ENCODE measurements around the gene ADARB2.

ADARB2 gene

DNA sequence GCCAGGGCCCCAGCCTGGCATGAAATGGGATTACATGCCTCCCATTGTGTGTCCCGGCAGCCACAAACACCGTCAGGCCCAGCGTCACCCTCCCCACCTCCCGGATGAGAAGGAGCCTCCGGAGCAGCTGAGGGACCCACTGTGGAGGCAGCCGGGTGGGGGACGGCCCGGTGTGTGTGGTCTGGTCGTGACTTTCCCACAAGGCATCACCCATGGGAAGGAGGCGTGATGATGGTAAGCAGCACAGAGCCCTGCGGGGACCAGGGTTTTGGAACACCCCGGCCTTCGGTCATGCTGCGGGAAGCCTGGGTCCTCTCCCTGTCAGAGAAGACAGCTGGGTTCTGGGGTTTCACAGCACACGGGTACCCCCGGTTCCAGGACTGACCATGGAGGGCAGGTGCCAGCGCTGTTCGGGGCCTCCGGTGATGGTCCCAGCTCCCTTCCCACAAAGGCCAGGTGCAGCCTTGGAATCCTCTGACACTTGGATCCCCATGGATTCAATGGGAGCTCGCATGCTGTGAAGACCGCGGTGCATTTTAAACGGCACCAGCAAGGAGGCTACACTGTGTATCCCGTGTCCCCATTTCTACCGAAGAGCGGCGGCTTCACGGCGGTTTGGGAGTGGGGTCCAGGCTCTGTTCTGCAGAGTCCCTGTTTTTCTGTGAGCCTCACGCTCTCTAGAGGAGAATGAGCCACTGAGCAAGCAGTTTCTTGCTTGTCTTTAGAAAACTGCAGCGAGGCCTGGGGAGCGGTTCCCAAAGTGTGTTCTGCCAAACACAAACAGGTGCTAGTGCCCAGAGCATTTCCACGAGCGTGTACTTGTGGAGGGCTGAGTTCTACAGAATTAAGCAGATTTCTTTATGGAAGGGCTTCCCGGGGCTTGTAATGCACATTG, 336.0 kb downstream of the ADARB2 start:
- DNase-seq: peak; percentile 6

DNA sequence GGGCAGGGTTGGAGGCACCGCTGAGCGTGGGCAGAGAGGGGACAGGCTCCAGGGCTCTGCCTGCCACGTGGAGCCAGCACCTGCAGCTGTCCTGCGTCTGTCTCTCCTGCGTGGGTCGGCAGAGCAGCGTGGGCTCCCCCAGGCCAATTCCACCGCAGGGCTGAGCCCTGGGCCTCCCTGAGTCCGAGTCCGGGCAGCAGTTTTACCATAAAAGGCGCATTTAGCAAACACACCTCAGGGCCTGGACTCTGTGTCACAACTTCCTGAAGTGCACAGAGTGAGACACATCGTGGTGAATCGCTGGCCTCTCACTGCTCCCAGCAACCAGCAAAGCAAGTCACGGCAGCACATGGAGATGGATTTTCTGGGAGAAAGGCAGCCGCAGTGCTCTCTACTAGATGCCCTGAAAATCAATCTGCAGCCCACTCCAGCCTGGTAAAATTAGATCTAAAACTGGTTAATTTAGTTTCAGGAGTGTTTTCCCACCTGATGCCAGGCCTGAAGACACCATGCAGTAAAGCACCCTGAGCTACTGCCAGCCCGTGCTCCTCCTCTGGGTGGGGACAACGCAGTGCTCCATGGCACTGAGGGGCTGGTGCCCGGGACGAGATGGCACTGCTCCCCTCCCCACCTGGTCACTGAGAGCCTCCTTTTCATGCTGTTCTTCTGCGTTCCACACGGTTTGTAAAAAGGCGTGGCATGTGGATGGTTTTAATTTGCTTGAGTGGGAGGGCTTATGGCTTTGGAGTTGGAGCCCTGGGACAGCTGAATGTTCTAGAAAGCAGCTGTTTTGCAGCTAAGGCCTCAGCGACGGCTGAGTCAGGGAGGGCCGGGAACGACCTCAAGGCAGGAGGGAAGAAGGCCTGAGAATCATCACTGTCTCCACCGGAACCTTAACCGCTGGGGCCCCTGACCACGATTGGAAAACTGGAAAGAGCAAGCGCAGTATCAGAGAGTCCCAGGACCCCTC, 336.9 kb downstream of the ADARB2 start:
- DNase-seq: peak; percentile 7

DNA sequence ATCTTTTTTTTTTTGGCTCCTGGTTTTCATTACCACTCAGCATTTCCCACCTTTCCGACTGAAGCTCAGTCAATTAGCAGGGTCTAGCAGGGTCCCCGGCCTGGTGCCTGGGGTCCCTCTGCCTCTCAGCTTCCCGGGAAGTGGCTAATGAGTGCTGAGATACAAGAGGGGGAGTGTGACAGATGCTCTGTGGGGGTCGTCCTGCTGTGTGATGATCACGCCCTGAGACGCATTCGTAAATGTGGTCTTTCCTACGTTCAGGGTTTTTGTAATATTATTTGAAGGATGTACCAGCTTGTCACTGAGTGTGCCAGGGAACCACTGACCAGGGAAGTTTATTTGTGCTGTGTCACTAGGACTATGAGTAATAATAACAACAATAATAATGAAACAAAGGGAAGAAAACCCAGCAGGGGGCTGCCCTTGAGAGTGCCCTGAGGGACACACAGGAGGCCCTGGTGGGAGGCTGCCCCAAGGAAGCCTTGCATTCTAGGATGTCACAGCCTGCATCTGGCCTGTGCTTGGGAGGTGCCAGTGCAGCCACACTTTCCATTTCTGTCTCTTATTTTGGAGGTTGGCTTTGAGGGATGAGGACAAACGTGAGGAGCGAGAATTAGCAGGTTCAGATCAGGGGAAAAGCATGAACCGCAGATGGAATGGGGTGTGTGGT, 337.8 kb downstream of the ADARB2 start:
- DNase-seq: peak; percentile 13

DNA sequence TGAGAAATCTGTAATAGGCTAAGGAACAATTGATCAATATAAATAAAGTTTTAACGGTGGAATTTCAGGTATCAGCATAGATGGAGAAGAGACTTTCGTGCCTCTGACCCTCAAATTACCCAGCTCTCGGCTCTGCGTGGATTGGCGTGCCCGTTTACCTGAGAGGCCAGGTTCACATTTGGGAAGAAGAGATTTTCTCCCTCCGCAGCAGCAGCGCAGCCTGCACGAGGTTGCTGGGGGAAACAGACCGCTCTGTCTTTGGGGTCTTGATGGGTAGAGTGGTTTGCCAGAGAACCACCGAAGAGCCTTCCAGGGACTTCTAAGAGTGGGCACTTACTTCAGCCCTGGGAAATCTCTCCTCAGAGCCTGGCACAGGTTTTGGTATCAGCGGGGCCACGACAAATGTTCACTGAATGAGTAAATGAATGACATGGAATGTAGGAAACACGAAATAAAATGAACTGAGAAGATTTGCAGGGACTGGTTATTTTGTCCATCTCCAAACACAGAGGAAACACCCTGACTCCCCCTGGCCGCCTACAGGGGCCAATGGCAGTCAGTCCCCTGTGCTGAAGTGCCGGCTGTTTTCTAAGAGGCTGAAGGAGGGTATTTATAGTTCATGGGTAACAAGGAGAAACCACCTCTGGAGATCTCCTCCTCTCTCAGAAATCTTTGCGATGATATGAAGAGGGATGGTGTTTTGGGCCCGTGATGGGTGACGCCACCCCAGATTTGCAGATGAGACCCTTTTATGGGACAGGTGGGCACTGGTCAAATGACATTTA, 338.5 kb downstream of the ADARB2 start:
- peak; percentile 8 for DNase-seq

DNA sequence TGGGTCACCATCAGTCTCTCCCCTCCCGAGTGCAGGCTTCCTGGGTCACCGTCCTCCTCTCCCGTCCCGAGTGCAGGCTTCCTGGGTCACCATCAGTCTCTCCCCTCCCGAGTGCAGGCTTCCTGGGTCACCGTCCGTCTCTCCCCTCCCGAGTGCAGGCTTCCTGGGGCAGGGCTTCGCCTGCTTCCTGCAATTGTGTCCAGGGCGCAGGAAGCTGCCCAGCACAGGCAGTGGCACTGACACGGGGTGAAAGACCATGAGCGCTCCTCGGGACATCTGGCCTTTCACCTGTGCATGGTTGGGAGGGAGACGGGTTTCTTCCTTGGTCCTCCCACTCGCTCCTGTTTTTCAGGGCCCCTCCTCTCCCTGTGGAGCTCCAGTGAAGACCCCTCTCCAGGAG, 339.2 kb downstream of the ADARB2 start:
- DNase-seq: peak; percentile 1

DNA sequence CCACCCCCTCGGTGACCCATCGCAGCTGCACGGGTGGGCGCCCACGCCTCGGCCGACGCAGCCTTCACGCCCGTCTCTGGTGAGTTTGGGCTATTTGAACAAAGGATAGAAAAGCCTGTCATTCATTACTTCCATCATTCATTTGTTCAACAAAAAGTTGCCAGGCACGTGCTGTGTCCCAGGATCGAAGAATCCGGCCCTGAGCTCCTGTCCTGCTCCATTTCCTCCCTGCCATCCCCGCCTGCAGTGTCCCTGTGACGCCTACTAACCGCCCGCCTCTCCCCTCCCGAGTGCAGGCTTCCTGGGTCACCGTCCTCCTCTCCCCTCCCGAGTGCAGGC, 341.1 kb downstream of the ADARB2 start:
- no peak for DNase-seq

DNA sequence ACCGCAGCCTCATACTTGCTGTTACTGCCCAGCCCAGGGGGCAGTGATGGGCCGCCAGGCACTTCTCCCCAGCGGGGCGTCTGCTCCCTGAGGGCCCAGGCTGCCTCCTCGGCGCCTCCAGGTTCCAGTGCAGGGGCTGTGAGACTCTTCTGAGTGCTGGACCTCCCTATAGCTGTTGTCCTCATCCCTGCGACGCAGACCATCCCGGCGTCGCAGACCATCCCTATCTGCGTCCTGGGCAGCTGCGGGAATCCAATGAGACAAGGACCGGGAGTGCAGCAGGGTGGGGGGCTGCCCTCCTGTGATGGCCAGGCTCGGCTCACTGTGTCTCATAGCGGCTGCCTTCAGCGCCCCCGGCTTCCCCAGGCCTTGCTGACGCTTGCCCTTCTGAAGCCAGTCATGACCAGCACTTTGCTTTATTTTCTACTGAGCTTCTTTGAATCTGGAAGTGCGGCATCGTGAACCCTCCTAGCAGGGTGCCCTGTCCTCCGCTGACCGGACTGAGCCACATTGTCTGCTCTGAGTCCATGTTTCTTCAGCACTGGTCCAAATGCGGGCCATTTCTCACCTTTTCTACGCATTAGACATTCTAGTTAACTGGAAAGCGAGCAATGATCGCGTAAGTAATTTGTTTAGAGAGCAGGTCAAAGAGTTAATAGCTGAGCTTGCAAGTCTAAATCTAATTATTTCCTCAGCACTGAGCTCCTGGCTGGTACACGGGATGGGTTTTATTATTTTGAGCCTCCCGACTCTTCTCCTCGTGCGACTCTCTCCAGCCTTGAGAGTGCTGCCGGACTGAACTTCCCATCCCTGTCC, 341.6 kb downstream of the ADARB2 start:
- DNase-seq: peak; percentile 14

DNA sequence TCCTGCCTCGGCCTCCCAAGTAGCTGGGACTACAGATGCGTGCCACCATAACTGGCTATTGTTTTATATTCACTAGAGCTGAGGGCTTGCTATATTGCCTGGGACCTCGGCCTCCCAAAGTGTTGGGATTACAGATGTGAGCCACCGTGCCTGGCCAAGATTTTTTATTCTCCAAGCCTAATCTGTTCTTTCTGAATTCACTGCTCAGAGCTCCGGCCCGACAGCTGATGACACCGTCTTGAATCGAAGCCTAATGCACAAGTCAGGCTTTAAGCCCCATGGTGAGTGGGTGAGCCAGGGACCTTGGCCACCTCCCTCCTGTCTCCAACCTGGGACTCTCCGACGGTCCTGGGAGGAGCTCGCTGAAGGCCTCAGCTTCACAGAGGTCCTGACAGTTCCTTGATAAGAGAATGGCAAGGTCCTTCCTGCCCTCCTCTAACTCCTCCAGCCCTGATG, 342.3 kb downstream of the ADARB2 start:
- peak; percentile 15 for DNase-seq

DNA sequence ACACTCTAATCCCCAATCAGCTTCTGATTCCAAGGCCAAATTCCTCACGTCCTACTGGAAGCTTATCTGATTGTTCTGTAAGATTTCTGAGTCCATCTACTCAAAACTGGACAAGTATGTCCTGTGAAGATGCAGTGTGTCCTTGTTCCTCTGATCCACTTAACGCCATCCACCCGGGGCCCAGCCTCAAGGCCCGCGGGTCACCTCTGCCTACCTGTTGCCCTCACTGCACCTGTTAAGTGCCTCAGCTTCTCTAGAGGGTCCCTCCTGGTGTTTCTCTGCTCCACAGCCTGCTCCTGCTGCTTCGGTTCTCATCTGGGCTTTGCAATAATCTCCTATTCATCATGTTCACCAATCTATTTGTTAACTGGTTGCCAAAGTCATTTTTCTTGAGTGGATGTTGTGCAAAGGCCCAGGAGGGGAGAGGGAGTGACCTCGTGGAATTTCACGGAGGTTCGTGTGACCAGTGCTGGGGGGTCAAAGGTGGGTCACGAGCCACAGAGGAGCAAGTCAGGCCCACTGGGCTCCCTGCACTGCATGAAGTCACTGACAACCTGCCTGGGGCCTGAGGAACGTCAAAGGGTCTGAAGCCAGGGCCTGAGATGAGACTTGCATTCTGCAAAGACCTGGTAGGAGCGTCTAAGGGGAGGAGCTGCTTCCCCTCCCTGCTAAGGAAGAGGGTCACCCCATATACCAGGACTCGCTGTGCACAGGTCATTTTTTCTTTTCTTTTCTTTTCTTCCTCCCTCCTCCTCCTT, 343.0 kb downstream of the ADARB2 start:
- DNase-seq: peak; percentile 14

DNA sequence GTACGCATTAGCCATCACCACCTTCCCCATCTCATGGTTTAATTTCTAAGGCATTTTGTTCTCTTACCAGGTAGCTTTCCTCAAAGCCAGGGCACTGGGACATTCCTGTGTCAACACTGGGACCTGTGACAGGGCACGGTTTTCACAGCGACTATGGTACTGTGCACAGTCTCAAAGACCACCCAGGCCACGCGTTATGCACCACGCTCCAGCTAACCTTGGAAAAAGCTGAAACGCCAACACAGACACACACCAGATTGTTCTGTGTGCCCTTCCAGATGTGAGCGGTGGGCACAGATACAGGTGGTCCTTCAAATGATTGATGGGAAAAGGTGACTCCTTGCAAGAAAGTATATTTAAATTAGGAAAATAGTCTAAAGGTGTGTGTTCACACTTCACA, 343.8 kb downstream of the ADARB2 start:
- peak; percentile 5 for DNase-seq

DNA sequence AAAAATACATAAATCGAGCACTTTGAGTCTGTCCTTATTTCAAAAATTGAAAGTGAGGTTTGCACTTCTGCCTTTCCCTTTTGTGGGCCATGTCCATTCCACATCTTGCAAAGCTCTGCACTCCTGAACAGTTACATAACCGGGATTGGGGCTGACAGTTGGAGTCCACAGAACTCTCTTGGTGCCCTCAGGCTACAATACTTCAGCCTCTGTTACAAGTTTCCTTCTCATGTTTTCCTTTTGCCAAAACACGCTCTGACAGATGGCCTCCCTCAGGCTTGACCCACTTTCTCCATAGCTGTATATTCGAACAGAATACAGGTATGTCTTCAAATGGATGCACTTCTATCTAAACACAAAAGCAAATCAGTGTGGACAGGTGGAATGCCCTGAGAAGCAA, 345.2 kb downstream of the ADARB2 start:
- DNase-seq: peak; percentile 6

DNA sequence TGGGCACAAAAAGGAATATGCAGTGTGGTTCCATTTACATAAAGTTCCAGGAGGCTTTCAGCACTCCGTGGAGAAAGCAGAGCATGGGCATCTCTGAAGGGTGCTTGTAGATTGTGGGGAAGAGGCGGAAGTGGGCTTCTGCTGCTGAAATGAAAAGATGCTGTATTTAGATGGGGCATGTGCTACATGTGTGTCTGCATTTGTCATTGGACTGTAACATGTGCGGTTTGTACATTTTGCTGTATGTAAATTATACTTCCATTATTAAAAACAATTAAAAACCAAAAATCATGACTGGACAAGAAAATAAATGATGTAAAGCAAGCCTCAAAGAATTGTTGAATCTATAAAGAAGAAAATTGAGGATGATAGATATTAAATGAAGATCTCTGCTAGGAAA, 347.1 kb downstream of the ADARB2 start:
- peak; percentile 12 for DNase-seq

DNA sequence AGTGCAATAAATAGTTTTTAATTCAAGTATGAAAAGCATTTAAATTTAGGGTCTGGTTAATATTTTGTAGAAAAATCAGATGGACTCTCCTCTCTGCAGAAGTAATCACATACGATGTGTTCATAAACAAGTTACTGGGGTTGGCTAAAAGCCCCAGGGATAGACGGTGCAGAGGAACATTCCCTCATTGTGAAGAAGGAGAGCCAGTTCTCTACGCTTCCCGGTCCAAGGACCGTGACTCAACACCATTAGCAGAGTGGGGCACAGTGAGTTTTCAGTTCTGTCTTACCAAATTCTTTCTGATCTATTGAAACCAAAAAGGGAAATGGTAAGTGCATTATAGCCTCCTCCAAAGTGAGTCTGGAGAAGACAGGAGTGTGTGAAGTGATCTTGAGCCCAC, 353.3 kb downstream of the ADARB2 start:
- no peak for DNase-seq

DNA sequence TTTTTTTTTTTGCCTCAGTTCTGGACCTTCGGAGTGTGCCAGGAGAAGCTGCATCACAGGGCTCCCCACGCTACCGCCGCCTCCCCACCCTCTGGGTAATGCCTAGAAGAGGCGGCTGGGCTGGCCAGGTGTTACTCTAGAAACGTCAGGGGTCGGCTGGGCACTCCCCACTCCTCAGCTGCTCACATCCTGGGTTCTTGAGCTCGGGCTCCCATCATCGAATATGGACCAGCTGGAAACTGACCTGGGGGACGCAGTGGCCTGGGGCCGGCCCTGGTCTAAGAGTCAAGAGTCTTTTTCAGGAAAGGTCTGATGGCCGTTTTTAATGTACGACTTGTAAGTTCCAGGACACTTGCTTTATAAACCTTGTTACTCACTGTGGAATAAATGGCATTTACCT, 354.6 kb downstream of the ADARB2 start:
- peak; percentile 13 for DNase-seq

DNA sequence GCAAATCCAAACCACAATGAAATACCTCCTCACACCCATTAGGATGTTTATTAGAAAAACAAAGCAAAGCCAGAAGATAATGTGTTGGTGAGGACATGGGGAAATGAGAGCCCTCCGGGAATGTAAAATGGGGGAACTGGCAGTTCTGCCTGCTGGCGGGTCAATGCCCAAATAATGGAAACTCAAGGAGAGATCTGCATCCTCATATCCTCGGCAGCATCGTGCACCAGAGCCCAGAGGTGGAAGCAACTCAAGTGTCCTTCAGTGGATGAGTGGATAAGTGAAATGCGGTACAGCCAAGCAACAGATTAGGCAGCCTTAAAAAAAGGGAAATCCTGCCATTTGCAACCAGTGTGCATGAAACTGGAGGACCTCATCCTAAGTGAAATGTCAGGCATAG, 356.0 kb downstream of the ADARB2 start:
- no peak for DNase-seq

DNA sequence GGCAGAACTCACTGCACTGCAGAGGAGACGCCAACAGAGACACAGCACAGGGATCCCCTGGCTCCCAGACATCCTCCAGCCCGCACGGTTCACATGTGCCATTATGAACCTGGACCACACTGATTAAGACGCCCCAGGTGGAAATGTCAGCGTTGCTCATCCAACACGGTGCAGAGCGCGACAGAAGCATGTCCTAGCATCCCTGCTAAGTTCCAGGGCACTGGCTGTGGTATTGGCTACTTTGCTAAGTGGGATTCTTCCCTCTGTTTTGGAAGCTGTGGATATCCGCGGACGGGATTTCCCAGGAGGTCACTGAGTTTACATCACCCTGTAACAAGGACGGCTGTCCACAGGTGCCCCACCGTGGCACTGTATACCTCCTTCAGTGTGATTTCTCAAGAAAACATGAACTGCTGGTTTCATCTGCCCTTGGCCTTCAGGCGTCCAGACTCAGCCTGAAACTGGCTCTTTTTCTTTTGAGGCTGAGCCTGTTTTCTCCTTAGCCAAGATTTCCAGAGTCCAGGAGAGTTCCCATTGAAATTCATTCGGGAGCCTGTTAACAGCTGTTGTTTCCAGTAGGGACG, 357.1 kb downstream of the ADARB2 start:
- peak; percentile 16 for DNase-seq

DNA sequence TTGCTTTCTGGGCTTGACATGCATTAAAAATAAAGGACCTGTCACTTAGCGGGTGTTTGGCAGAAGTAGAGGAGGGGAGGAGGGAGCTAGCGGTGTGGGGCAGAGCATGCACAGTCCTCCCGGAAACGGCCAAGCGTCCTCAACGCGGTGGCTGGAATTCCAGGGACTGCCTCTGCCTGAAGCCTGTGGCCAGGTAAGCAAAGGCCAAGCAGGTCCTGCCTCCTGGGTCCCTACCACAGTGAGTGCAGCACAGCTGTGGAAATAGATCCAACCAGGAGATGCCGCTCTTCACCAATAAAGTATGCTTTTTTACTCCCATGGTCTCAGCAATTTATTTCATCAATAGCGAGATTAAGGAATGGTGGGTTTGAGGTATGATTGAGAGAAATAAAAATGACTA, 357.7 kb downstream of the ADARB2 start:
- DNase-seq: peak; percentile 18

DNA sequence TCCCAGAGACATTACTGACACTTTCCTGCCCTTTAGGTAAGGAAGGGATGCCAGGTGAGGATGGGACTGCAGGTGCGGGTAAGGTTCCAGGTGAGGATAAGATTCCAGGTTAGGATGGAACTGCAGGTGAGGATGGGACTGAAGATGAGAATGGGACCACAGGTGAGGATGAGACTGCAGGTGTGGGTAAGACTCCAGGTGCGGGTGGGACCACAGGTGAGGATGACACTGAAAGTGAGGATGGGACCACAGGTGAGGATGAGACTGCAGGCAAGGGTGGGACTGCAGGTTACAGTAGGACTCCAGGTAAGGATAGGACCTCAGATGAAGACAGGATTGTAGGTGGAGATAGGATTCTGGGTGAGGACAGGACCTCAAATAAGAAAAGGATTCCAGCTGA, 358.9 kb downstream of the ADARB2 start:
- no peak for DNase-seq

DNA sequence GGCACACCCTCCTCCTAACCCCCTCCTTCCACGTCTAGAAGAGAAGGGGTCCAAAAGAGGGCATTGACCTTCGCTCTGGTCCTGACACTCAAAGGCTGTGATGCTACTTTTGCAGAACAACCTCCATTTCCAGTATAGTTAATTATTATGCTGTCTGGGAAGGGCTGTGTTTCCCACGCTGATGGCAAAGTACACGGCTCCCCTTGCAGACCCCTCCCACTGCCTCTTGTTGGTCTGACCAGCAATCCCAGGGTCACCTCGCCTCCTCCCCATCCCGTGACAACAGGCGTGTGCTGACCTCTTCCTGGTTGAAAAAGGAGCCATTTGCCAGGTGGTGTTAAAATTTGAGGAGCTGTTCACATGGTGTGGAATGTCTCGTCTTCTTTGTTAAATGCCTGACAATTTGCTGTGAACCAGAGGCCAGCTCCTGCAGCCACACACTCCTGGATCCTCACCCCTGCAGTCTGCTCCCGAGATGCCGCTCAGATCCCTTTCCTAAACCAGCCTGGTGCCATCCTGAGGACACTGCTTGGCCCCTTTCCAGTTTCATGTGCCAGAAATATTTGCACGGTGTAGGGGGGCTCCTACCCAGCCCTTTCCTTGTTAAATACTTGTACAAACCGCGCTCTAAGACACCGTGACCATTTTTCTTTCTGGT, 359.5 kb downstream of the ADARB2 start:
- DNase-seq: peak; percentile 6

DNA sequence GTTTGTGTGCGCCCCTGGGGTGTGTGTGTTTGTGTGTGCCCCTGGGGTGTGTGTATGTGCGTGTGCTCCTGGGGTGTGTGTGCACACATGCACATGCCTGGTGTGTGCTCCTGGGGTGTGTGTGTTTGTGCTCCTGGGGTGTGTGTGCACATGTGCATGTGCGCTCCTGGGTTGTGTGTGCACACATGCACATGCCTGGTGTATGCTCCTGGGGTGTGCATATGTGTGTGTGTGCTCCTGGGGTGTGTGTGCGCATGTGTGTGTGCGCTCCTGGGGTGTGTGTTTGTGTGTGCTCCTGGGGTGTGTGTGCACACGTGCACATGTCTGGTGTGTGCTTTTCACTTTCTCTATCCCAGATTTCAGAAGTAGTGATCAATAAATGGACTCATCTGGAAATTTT, 360.1 kb downstream of the ADARB2 start:
- no peak for DNase-seq
